GM12892 (cell line): ENCODE measurements around the gene GFRA1.

Source experiments
- POLR2A ChIP-seq: IDR thresholded peaks from 2 replicates; pipeline ENCODE4 v1.6.1; 2011; ENCODE audit warnings: low read depth, low read length, control low read depth
- POLR2AphosphoS5 ChIP-seq: IDR thresholded peaks from 2 replicates; pipeline ENCODE4 v1.6.1; 2011; ENCODE audit warnings: low read depth, low read length, control low read depth

- TF ChIP-seq POLR2AphosphoS5 (no peak), POLR2A (no peak)
These were observed 212.1 kb downstream of the GFRA1 start for GRCh38 chr10:116060864-116061263.
